Measurements from ENCODE around the gene HOXD3. TPM values are rescaled to one million over a fixed set of nuclear protein-coding genes. Genes with fewer than 3 reads are reported as not detected.
A peak's percentile ranks its signal among the peaks of the same experiment; 100 is the strongest.

The HOXD3 gene
- total RNA-seq, 1 experiment from 2014 or later = not detected

- H3T11ph ChIP-seq (ENCODE audit: low read length) = no peak overlapping the region
- no peak overlapping the region for H2BK20ac ChIP-seq (ENCODE audit: low read depth, low read length, poor library complexity, severe bottlenecking)
- H3K4ac ChIP-seq (ENCODE audit: low read depth, low read length) = no peak overlapping the region
- H3K79me1 ChIP-seq (ENCODE audit: insufficient read depth, low read depth, low read length, poor library complexity, severe bottlenecking) = no peaks in the 10 kb centered on the region
- Mint-ChIP-seq H3K4me3 (peak overlapping the region in 1 of 2 experiments; percentile 30; a peak in 1 of 5 replicates), H3K9me3 (peaks cover 2 to 17% of the 10 kb centered on the region in 2 experiments; a peak in 4 of 5 replicates), H3K27me3 (ENCODE audit: low read depth) (peaks cover 97% of the 10 kb centered on the region), H3K27ac (no peak overlapping the region), H3K36me3 (ENCODE audit: insufficient read depth in 1 of 3, low read depth in 3 of 3) (no peaks in the 10 kb centered on the region; a peak in 2 of 7 replicates), H3K4me1 (peaks cover 12 to 20% of the 10 kb centered on the region in 2 experiments)
- H3K23ac ChIP-seq (ENCODE audit: insufficient read length, low read depth, low read length) = no peak overlapping the region
- H2BK5ac ChIP-seq (ENCODE audit: insufficient read length, low read length) = no peak overlapping the region
- H3K9me3 ChIP-seq (ENCODE audit: control insufficient read depth, low read depth, low read length) = no peaks in the 10 kb centered on the region
- no peak overlapping the region for H3K14ac ChIP-seq (ENCODE audit: insufficient read depth, low read length)
- H4K20me1 ChIP-seq (ENCODE audit: control insufficient read depth, insufficient read depth, insufficient read length) = no peaks in the 10 kb centered on the region
- no peaks in the 10 kb centered on the region for H3K4me1 ChIP-seq (ENCODE audit: insufficient read depth, low read length)
- no CpG with 5 or more reads among the region's 4 CpGs for WGBS (ENCODE audit: extremely low coverage, insufficient read length, low lambda C conversion rate)
- H4K91ac ChIP-seq (ENCODE audit: insufficient read length, low read depth, low read length) = no peak overlapping the region
- no peaks in the 10 kb centered on the region for H3K23me2 ChIP-seq (ENCODE audit: insufficient read length, low read depth, low read length, poor library complexity, severe bottlenecking)
- H3K18ac ChIP-seq (ENCODE audit: insufficient read length, low read depth, low read length) = no peak overlapping the region
- no peak for TF ChIP-seq CTCF (conservative IDR thresholded peaks at IDR 0.05)
- DNase-seq = no peak
- no peak overlapping the region for H3K27ac ChIP-seq (ENCODE audit: insufficient read length, low read depth, low read length)
- no peak overlapping the region for H2BK12ac ChIP-seq (ENCODE audit: insufficient read length, low read depth, low read length)
- no peak overlapping the region for H2BK120ac ChIP-seq (ENCODE audit: low read depth, low read length, poor library complexity, severe bottlenecking)
- no peak overlapping the region for H2AFZ ChIP-seq (ENCODE audit: low read length)
- peaks cover 89% of the 10 kb centered on the region for H3K27me3 ChIP-seq (ENCODE audit: insufficient read depth, low read length)
- H3K4me2 ChIP-seq (ENCODE audit: insufficient read depth, insufficient read length, low read length) = no peak overlapping the region
- no peak overlapping the region for H2BK15ac ChIP-seq (ENCODE audit: low read depth, low read length)
- H4K5ac ChIP-seq (ENCODE audit: insufficient read length, low read depth, low read length) = no peak overlapping the region
- H3K79me2 ChIP-seq (ENCODE audit: insufficient read depth, low read length) = no peaks in the 10 kb centered on the region
- H3K56ac ChIP-seq (ENCODE audit: insufficient read length, low read depth, low read length) = no peak overlapping the region
- H2AK5ac ChIP-seq (ENCODE audit: insufficient read length, low read length) = no peak overlapping the region
- no peak overlapping the region for H3K9ac ChIP-seq (ENCODE audit: extremely low read depth, insufficient read length, low read length)
- no peak overlapping the region for H4K8ac ChIP-seq (replicated peaks; ENCODE audit: insufficient read length, low read depth, low read length)
Measured at GRCh38 chr2:176127774-176128072, 29.4 kb upstream of the HOXD3 start.

All from H9 (cell line).